Gastroesophageal sphincter (tissue), 3 donors: Measurements from ENCODE around the gene HMG20B.

Experiments used
- POLR2A ChIP-seq, 2 donors: fragments of 450-650 bp; IDR thresholded peaks; one replicate each; pipeline ENCODE4 v1.6.1; 2017; ENCODE audit warnings: antibody characterized with exemption in 2 of 2, mild to moderate bottlenecking in 2 of 2, moderate library complexity in 1 of 2
- POLR2AphosphoS5 ChIP-seq: sonication (generic); formaldehyde crosslinking; IDR thresholded peaks from one replicate; pipeline ENCODE4 v1.6.1; 2017; ENCODE audit warnings: antibody characterized with exemption
- TF ChIP-seq, protein P1 (sequence below), 4 experiments: fragments of 200-600 bp in 2 of 4; fragments of 450-650 bp in 2 of 4; sonication (generic) in 1 of 4; IDR thresholded peaks; one replicate each; pipeline ENCODE4 v1.5.1; 2017 to 2019; ENCODE audit warnings: antibody characterized with exemption in 4 of 4, mild to moderate bottlenecking in 2 of 4, moderate library complexity in 2 of 4

DNA sequence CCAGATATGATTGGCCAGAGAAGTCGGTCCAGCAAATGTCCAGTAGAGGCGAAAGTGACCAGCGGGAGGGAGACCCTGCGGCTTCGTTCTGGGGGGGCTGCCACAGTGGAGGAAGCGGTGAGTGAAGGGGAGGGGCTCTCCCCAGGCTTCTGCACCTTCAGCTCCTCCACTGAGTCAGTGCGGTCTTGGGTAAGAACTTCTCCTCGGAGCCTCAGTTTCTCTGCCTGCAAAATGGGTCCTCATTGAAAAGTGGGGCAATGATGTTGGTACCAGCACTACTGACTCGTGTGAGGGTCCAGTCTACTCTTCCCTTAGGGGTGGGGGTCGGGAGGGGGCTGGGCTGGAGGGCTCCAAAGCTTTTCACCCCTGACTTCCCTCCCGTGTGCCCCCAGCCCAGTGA, 16.7 kb downstream of the HMG20B start:
- TF ChIP-seq, protein P1, sequence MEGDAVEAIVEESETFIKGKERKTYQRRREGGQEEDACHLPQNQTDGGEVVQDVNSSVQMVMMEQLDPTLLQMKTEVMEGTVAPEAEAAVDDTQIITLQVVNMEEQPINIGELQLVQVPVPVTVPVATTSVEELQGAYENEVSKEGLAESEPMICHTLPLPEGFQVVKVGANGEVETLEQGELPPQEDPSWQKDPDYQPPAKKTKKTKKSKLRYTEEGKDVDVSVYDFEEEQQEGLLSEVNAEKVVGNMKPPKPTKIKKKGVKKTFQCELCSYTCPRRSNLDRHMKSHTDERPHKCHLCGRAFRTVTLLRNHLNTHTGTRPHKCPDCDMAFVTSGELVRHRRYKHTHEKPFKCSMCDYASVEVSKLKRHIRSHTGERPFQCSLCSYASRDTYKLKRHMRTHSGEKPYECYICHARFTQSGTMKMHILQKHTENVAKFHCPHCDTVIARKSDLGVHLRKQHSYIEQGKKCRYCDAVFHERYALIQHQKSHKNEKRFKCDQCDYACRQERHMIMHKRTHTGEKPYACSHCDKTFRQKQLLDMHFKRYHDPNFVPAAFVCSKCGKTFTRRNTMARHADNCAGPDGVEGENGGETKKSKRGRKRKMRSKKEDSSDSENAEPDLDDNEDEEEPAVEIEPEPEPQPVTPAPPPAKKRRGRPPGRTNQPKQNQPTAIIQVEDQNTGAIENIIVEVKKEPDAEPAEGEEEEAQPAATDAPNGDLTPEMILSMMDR (IDR thresholded peaks at IDR 0.05), result no peak
- no peak for TF ChIP-seq POLR2AphosphoS5
- TF ChIP-seq POLR2A (IDR thresholded peaks at IDR 0.05), result no peak
